Stimulated activated CD4-positive, alpha-beta T cell treated with anti-CD3 and anti-CD28 coated beads, Interleukin-2, amount 100 ng/mL, for 24 hours (primary cell): ENCODE data around the gene FXYD6.

ENCODE experiments used
- DNase-seq, 2 donors: peaks; one replicate each; pipeline ENCODE4 v3.0.0-alpha.2; 2020

Gene FXYD6

GRCh38 chr11:117828611-117829368 lies 47.7 kb downstream of the FXYD6 start:
- DNase-seq, result peak; percentile 82 to 85

- peak in 1 of 2 donors; percentile 18 for DNase-seq
Observed at GRCh38 chr11:117827521-117828511, 48.6 kb downstream of the FXYD6 start.

- no peak for DNase-seq
Observed at GRCh38 chr11:117826832-117827231, 49.6 kb downstream of the FXYD6 start.

DNA sequence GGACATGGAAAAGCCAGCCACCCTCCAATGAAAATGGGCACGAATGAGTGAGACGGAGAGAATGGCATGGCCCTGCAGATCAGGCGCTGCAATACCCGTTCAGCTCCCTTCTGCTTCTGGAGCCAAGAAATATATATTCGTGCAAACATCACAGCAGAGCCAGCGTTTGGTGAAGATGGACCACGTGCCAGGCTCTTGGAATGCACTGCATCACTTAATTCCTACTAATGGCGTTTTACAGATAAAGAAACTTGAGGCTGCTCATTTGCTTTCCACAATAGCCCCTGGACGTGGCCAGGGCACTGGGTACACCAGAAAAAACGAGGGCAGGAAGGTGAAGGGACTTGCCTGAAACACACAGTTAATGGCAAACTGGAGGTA lies 50.3 kb downstream of the FXYD6 start:
- DNase-seq, result no peak

DNA sequence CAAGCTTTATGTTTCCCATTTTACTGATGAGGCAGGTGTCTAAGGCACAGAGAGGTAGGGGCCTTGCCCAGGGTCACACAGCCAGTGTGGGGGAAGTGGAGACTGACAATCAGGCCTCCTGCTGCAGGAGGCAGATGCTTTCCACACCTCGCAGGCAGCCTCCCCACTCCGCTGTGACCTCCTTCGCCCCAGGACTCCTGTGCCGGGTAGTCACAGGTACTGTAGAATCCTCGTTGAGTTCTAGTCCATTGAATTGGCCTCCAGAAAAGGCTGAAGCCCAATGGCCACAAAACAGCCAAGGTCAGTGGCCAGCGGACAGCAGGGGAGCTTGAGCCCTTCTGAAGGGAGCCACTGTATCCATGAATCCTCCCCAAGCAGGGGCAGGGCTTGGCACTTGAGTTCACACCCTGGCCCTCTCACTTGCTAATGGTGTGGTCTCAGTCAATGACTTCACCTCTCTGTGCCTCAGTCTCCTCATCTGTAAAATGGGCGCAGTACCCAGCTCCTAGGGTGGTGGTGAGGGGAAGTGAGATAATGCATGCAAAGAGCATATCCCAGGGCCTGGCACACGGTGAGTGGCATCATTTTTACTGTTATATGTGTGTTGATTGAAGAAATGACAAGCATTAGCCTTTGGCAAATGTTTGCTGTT lies 50.8 kb downstream of the FXYD6 start:
- DNase-seq, result no peak

- no peak for DNase-seq
Observed at GRCh38 chr11:117824571-117825537, 51.6 kb downstream of the FXYD6 start, which contains the start of gene FXYD2. FXYD2 (minus strand) TSS chr11:117824744; CDS start chr11:117824678, 66 bp downstream.

GRCh38 chr11:117823946-117824420 lies 52.5 kb downstream of the FXYD6 start:
- DNase-seq, result no peak

DNA sequence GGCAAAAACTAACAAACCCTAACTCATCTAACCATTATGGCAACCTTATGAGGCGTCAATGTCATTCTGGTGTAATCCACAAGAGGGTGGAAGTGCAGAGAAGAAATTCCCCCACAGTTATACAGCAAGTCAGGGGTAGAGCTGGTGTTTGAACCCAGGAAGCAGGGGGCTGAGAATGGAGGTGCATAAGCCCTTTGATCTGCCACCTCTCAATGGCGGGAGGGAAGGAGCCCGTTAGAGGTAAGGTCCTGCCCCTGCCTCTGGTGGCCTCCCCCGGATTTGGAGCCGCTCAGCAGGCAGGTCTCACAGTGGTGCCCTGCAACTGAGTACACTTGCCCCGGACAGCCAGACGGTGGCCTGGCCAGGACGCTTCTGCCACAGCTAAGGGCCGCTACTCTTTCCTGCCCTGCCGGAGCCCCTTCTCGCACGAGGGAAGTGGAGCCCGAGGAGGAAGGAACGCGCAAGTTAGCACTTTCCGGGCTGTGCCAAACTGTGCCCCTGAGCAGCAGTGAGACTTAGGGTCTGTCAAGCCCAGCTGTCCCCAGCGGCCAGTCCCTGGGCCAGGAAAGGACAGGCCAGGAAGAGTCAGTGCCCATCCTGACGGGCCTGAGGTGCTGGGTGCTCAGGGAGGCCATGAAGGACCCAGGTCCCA lies 53.0 kb downstream of the FXYD6 start:
- DNase-seq, result no peak

DNA sequence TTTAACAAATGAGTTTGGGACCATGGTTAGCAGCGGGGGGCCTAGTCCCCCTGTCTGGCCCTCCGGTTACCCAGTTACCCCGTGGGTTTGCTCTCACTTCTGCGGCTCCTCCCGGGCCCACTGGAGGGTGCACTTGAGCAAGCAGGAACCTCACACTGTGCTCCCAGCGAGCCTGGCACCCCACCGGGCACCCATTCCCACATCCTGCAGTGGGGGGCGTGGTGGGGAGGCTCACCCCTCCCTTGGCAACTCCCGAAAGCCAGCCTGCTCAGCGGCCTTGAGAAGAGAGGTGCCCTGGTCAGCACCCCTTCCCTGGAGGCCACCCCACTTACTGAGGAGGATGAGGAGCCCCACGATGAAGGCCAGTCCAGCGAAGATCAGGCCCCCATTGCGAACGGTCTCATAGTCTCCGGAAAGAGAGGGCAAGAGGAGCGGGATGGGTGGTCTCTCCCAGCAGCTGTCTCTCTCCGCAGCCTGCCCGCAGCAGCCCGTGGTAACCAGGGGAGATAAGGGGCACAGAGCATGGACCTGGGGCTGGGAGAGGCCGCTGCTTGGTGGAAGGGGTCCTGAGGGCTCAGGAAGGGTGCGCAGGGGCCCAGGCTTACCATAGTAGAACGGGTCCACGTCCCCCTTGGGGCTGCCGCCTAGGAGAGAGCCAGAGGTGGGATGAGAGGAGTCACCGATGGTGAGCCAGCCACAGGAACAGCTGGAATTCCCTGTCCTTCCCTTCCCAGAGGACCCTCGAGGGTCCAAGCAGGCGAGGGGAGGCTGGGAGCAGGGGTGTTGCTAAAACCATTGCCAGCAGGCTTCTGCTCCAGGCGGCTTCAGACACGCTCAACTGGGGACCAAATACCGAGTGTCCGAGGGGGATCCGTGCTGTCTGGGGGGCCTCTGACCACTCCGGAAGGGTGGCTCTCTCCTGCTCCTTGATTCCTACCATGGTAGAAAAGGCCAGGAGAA lies 54.1 kb downstream of the FXYD6 start:
- peak; percentile 68 to 74 for DNase-seq

GRCh38 chr11:117821431-117821830 lies 55.0 kb downstream of the FXYD6 start:
- no peak for DNase-seq

DNA sequence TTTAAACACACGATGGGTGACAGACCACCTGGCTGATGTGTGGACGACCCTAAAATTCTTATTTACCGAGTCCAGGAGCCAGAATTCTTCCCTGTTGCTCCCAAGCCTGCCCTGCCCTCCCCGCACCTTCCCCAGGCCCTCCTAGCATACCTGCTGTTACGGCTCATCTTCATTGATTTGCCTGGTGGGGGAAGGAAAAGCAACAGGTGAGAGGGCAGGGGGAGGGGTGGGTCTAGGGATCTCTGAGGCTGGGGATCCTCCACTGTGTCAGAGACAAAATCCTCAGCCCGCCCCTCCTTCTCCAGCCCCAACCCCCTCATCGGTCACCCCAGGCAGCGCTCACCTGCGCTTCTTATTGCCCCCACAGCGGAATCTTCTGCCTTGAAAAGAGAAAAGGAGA lies 55.9 kb downstream of the FXYD6 start:
- DNase-seq, result no peak

GRCh38 chr11:117820071-117820470 lies 56.4 kb downstream of the FXYD6 start:
- no peak for DNase-seq

GRCh38 chr11:117819096-117820040 lies 57.1 kb downstream of the FXYD6 start:
- DNase-seq, result no peak

DNA sequence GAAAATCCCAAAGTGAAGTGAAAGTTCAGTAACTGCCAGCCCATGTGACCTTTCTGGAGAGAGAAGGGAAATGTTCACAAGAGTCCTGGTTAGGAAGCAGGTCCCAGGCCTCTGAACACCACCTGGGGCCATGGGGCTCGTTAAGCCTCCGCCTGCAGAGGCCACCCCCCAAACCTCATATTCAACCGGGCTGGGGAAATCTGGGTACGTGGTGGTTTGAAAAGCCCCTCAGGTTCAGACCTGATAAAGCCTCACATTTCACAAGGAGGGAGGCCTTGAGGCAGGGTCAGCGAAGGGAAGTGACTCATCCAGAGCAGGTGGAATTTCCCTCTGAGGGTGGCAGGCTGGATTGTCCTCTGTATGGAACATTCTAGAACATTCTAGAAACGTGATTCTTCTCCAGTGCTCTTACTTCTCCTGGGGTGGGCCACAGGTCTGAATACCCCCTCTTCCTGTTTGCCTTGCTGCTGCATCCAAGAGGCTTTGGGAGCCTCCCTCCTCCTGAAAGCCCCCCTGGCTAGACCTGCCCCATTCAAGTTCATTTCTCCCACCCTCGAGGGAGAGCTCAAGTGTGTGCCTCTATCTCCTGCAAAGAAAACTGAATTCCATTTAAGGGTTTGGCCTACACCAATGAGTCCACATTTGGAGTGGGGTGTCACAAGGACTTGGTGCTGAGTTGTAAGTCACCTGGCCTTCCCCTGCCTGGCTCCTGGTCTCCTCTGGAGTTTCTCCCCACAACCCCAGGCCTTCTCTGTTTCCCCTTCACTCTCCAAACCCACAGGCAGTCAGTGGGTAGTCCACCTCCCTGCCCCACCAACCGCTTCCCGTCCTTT lies 58.2 kb downstream of the FXYD6 start:
- DNase-seq, result peak; percentile 50 to 53

- peak; percentile 92 to 95 for DNase-seq
Observed at GRCh38 chr11:117817368-117818040, 59.0 kb downstream of the FXYD6 start.

- no peak for DNase-seq
Observed at GRCh38 chr11:117816846-117817367, 59.6 kb downstream of the FXYD6 start.

DNA sequence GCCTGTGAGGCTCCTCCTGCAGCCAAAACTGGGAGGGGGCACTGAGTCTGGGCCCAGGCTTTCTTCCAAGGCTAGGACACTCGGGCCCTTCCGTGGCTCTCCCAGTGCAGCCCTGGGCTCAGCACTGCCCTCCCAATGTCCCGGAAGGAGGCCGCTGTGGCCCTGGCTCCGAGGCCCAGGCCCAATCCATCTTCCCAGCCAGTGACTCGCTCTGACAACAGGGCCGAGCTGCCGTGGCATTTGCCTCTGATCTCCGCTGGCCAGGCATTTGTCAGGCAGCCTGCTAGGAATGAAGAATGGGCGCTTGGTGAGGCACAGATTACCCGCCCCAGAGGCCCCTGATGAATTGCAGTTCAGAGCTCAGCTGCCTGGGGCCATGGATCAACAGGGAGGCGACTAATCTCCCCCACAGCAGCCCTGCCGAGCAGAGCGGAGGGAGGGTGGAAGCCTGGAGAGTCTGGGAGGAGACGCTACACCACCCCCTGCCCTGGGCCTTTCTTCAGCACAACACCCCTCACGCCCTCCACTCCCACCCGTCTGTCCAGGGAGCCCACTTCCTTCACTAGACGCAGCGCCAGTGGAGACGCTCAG lies 60.2 kb downstream of the FXYD6 start:
- no peak for DNase-seq
